ENCODE results near the gene SCFD1. TPM values are rescaled to one million over a fixed set of nuclear protein-coding genes. Genes with fewer than 3 reads are reported as not detected.

SCFD1 gene
- total and polyA plus RNA-seq, 3 donors from 2014 or later, result 43.3 to 74.6 (median 63.3) TPM

- intact Hi-C loops (cut with DNase I; ENCODE audit: low total_unique reads), result no loop called here
- Histone ChIP-seq H3K4me1 (no peaks in the 10 kb centered on the region), H3K27me3 (no peaks in the 10 kb centered on the region), H3K36me3 (ENCODE audit: low read depth, missing control alignments) (no peaks in the 10 kb centered on the region), H3K27ac (no peak overlapping the region), H3K9me3 (no peaks in the 10 kb centered on the region), H3K4me3 (no peak overlapping the region)
- no peak for DNase-seq
- TF ChIP-seq POLR2A (IDR thresholded peaks at IDR 0.05) (no peak), CTCF (IDR thresholded peaks at IDR 0.05) (no peak)
These were observed 157.1 kb downstream of the SCFD1 start for GRCh38 chr14:30779210-30779609.

Other genes starting within 250 kb of the SCFD1 start
- gene G2E3, start 63.2 kb upstream of the SCFD1 start, total RNA-seq, result 10 to 100 TPM; 29.5 to 42.7 TPM
- 53.2 TPM for gene G2E3, start 63.2 kb upstream of the SCFD1 start, polyA plus RNA-seq (ENCODE audit: insufficient read depth, low read depth, low replicate concordance)